Measurements from ENCODE around the gene MCM6.
A peak's percentile ranks its signal among the peaks of the same experiment; 100 is the strongest.
"Not testable (repeated sequence)": the region's sequence is repeated elsewhere in the genome, so short reads cannot be mapped to it uniquely, and the experiment has no call there.

MCM6 gene

DNA sequence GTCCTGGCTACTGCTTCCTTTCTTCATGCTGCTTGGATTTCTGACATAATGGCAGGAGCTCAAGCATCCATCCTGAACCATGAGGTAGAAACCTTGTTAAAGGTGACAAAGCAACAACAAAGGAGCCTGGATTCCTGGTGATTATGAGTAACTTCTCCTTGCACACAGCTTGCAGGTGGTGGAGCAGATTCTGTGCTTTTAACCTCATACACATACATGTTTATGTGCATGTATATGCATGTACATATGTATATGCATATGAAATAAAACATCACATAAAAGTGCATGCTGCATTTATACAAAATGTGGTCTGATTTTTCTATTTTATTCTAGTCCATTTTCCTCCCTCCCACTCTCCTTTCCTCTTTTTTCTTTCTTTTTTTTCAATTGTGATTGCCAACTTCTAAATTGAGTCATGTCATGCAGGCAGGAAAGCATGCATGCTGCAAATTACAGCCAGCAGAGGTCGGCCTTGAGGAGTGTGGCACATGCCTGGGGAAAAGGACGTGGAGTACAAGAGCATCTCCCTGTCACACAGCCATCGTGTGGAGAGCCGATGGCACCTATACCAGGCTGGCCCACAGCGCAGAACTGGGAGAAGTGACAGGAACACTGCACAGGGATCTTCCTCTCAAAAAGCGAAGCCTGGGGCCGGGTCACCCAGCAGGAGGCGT, 57.2 kb downstream of the MCM6 start:
- no peak for DNase-seq

DNA sequence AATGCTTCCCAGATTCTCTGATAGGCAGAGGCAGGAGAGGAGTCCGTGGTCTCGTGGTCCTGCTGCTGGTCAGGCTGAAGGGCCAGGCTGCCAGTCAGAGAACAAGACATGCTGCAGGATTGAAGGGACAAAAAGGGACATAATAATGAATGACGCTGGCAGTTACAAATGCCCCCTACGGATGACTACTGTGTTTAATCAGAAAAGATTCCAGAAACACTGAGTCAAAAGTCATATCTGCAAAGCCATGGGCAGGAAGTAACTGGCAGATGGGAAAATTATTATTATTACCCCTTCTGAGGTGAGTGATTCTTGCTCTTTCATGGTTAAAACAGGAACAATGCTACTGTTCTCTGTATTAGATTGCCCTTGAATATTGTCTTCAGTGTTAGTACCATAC, 58.3 kb downstream of the MCM6 start:
- DNase-seq, result no peak

DNA sequence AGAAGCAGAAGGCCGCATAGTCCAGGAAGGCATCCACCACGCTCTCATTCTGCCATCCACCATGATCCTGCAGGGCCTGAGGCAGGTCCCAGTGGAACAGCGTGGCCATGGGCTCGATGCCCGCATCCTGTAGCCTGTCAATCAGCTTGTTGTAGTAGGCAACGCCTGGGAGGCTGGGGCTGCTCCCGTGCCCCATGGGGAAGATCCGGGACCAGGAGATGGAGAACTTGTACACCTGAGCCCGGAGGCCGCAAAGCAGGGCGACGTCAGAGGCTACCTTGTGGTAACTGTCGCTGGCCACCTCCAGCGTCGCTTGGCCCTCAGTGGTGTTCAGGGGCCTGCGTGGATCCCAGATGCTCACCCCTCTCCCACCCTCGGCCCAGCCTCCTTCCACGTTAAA, 58.8 kb downstream of the MCM6 start:
- no peak for DNase-seq

DNA sequence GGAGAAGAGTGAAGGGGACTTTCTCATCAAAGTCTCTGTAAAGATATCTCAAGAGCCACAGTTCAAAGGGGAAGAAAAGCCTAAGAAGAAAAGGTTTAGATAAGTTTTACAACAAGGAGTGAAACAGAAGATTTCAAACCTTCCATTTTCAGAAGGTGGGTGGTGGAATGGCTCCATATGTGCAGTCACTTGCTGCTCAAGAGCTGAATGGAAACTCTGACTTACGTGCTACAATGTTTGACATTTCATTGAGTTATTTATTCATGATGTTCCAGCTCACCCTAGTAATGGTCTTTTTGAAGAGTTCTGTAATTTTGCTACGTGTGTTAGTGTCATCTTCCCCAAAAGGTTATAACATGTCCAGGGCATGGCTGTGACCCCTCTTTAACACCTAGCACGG, 61.0 kb downstream of the MCM6 start:
- no peak for DNase-seq

DNA sequence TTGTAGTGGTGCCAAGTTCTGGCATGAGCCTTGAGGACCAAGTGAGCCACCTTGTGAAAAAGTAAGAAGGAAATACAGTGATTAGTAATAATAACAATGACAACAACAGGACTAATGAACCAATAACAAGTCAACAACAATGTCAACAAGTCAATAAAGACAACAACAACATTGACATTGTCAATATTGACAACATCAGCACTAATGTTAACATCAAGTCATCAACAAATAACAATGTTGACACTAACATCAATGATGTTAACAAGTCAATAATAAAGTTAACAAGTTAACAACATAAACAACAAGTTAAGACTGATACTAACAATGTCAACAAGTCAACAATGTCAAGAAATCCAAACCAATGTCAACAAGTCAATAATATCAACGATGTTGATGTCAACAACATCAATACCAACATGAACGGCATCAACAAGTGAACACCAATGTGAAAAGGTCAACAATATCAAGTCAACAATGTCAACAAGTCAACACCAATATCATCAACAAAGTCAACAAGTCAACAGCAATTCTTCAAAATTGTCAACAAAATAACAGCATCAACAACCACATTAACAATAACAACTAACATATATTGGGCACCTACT, 63.2 kb downstream of the MCM6 start:
- no peak for DNase-seq

DNA sequence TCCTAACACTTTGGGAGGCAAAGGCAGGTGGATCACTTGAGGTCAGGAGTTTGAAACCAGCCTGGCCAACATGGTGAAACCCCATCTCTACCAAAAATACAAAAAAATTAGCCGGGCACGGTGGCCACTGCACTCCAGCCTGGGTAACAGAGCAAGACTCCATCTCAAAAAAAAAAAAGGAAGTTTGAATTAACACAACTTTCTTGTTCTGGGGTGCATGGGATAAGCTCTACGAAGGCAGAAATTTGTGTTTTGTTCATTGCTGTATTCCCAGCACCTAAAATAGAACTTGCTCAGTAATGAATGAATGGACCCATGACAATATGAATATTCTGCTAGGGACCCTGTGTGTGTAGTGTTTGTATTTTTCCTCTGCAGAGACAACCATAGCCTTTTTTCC, 68.4 kb downstream of the MCM6 start:
- not testable (repeated sequence) for DNase-seq

DNA sequence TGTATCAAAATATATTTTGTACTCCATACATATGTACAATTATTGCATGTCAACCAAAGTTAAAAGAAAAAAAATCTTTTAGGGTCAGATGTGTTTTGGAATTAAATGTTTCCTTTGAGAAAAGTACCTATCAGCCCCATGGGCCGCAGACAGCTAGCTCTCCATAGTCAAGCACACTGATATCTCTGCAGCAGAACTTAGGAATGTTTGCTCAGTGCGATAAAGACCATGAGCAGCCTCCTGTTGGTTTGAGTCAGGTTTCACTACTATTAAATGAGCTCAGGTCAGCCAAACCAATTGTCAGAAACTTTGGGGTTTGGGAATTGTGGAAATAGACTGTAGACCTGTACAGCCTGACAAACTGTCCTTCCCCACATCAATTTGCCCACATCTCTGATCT, 73.0 kb downstream of the MCM6 start:
- DNase-seq, result no peak

DNA sequence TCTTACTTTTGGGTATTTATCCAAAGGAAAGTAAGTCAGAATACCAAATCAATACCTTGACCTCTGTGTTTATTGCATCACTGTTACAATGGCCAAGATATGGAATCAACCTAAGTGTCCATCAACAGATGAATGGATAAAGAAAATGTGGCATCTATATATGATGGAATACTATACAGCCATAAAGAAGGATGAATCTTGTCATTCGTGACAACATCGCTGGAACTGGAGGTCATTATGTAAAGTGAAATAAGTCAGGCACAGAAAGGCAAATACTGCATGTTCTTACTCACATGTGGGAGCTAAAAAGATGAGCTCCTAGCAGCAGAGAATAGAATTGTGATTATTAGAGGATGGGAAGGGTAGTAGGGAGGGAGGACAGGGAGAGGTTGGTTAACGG, 73.9 kb downstream of the MCM6 start:
- DNase-seq, result no peak

DNA sequence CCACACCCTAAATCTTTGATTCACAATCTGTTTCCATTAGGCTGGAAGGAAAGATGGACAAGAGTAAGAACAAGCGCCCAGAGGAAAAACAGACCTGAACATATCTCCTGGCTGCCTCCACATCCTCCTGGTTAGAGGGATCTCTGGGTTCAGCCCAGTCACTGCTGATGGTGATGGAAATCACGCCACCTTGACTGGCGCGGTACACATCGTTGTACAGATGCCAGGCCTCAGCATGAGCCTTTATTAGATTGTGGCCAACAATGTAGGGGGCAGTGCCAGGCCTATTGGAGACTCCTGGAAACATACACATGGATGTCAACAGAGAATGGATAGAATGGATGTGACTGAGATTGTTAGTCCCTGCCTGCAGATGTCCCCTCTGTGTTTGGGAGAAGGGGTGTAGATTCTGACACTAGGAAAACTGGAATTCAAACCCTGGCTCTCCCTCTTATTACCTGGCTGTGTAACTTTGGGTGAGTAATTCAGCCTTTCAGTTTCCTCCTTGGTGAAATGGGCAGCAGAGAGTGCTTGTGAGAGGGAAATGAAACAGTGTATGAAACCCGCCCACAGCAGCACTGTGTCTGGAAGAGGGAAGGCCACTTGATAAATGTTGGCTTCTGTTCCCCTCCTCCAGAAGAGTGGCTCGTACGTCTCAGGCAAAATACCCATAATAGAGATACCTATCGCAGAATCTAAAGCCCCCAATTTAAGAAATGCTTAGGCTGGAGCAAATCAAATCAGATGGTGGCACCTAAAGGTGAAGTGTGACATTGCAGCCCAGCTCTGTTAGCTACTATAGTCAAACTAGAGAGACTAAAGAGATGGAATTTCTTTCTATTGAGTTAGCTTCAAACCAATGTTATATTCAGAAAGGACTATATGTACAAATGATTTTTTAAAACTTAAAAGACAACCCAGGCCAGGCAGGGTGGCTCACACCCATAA, 75.5 kb downstream of the MCM6 start:
- no peak for DNase-seq

DNA sequence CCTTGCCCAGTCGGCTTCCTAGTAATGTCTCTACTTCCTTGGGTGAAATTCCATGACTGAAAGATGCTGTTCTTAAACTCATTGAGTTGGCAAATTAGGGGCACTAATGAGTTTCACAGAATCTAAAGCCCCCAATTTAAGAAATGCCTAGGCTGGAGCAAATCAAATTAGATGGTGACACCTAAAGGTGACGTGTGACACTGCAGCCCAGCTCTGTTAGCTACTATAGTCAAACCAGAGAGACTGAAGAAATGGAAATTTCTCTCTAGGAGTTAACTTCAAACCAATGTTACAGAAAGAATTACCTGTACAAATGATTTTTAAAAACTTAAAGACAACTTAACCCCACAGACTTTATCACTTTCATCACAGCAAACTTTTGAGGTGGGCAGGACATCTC, 76.5 kb downstream of the MCM6 start:
- DNase-seq, result no peak

DNA sequence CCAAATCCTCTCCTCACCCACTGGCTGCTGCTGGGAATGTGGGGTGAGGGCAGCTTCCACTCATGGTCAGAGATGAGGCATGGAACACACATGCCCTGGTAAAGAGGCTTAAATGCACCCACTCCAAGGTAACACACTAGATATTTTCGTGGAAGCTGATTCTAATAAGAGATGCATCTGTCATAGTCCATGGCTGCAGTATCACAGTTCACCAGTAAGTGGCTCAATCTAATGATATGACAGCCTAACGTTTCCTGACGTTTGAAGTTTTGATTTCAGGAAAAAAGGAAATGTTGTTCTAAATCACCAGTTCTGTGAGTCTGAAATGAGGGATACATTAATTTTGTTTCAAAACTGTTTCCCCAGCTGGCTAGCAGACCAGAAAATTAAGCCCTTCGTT, 77.5 kb downstream of the MCM6 start:
- no peak for DNase-seq

DNA sequence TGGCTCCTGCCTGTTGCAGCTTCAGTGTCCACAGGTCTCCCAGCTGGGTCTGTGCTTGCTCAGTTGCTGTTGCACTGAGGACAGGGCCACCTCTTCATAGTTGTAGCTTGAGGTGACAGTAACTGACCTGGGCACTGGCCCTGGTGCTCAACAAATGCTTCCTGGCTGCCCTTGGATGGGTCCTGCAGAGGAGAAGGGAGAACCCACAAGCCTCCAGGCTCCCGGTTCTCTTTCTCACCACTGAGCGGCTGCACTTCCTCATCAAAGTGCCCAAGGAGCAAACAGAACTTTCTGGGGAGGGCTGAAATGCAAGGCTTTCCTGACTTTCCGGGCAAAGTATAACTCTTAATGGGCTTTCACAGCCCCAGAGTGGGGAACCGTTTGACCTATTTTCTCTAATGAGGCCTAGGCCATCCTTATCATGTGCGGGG, 78.0 kb downstream of the MCM6 start:
- no peak for DNase-seq

DNA sequence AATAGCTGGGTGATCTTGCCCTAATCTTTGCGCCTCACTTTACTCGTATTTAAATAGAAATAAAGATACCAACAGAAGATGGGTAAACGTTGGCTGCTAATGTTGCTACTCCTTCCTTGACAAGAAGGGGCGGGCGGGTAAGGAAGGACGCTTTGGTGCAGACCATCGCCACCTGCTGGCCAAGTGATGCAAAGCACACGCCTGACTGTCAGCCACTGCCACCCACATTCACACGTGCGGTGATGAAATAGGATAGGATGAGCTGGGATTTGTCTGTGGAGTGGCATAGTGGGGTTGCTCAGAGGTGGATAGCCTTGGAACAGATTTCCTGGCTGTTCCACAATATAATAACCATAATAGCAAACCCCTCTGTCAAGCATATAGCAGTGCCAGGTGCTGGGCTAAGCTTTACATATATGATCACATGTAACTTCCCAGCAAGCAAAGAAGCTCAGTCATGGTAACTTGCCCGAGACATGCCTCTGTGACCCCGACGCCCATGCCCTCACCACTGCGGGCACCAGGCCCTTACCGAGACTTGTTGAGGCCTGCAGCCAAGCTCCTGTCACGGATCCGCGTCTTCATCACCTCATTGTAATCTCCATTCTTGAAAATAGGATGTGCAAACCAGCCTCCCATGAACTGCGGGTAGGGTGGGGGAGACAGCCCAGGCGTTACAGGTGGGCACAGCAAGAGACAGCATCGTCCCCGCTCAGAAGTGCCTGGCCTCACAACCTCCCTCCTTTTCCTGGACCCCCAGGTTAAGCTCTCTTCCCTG, 78.6 kb downstream of the MCM6 start:
- DNase-seq, result peak; percentile 73

DNA sequence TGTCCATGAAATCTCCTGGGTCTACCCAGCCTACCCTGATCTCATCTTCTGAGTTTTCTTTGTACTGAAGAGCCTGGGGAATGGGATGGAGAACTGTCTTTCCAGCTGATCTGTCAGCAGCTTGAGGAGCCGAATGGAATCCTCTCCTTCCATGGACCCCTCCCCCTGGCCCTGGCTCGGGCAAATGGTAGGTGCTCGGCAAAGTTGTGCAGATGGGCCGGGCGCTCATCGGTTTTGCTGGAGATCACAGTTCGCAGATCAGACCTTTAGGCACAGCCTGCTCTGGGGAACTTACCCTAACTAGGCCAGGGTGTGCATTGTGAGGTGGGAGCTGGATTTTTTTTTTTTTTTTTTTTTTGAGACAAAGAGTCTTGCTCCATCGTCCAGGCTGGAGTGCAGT, 79.6 kb downstream of the MCM6 start:
- DNase-seq, result no peak

DNA sequence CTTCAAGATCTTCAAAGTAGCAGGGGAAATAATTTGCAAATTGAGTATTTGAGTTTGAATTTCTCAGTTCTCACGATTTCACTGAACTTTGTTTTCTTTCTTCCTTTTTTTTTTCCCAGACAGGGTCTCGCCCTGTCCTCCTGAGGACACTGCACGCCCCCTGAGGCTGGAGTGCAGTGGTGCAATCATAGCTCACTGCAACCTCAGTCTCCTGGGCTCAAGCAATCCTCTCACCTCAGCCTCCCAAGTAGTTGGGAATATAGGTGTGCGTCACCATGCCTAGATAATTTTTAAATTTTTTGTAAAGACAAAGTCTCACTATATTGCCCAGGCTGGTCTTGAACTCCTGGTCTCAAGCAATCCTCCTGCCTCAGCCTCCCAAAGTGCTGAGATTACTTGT, 80.6 kb downstream of the MCM6 start:
- DNase-seq, result not testable (repeated sequence)

DNA sequence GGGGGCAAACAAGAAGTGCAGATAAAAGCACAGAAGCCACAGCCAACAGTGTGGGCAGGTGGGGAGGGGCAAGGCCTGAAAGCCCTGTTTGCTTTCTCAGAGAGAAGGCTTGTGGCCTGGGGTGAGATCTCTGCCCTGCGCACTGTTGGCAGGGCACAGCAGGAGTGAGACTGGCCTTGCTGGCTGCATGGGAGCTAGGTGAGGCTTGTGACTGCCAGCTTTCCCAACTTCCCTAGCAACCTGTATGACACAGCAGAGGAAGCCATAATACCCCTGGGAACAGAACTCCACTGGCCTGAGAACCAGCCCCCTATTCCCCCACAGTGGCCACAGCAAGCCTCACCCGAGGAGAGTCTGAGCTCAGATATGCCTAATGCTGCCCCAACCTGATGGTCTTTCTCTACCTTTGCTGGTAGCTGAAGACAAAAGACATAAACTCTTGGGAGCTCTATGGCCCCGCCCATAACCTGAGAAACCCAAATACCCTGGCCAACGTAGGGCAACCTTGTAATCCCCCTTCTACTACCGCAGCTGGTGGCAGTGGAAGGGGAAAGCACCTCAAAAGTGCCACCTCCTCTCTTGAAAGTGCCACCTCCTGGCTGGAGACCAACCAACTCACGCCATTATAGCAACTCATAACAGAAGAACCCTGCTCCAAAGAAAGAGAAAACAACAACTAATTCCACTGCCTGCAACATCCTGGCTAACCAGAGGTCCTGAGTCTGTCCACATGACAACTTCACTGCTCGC, 83.7 kb downstream of the MCM6 start:
- DNase-seq, result no peak

DNA sequence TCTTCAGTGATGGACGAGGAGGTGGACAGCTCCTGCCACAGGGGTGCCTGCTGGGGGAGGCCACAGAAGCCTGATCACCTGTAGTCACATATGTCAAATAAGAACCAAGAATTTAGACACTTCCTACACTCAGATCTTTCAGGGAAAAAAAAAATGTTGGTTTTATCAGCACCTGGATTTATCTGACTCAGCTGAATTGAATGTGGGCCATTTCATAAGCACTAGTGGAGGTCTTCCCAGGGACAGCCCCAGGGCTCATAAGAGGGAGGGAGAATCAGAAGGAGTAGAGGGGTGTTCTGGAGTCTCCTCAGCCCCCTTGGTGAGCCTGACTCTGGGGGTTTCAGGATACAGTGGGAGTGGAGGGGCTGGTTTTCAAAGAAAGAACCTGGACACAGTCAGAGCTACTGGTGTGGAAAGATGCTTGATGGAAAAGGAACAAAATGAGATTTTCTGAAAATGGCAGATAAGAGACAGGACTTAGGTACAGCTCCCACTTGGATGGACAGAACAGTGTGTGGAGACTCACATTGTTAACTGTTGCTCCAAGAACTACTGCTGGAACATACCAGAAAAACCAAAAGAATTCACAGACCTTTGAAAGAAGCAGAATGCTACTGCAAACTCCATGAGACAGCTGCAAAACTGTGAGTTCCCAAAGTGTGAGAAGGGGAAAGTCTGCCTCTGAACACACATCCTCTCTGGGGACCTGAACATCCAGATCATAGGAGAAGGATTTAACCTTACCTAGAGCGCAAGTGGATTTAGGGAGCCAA, 84.6 kb downstream of the MCM6 start:
- no peak for DNase-seq

DNA sequence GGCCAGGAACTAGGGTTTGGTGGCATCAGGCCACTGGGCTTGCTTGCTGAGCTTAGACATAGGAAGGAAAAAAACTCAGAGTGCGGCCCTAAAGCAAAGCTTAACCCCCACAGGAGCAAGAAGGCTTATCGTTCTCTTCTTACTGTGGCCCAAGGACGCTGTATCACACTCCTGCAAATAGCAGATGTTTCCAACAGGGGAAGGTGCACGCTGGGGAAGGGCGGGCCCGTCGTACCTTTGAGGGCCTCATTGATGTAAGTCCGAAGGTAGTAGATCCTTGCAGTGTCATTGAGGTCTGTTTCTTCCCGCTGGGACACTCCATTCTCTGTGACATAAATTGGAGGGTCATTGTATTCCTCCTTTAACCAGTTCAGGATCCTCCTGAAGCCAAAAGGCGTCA, 85.8 kb downstream of the MCM6 start:
- DNase-seq, result no peak

All from right forelimb (tissue), 1 donor.